ENCODE data around the gene ZCCHC7. TPM values are rescaled to one million over a fixed set of nuclear protein-coding genes. Genes with fewer than 3 reads are reported as not detected.

The ZCCHC7 gene
- total RNA-seq, 1 donor from 2014 or later = 26.9 TPM

DNA sequence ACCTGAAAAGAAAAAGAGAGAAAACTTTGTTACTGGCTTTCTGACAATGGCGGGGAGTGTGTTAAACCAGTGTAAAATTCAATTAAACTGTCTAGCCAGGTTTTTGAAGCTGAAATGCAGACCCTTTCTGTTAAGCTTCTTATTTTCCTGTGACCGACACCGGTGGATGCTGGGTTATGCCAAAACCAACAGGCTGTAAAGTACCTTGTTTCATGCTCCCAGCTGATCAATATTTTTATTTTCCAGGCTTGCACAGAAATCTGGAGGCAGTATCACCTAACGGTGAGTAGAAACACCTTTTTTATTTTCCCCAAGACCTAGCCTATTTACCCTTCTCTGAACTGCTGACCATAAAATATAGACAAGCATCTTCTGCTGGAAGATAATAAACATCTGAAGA is 207.2 kb downstream of the ZCCHC7 start:
- TF ChIP-seq, protein P1, sequence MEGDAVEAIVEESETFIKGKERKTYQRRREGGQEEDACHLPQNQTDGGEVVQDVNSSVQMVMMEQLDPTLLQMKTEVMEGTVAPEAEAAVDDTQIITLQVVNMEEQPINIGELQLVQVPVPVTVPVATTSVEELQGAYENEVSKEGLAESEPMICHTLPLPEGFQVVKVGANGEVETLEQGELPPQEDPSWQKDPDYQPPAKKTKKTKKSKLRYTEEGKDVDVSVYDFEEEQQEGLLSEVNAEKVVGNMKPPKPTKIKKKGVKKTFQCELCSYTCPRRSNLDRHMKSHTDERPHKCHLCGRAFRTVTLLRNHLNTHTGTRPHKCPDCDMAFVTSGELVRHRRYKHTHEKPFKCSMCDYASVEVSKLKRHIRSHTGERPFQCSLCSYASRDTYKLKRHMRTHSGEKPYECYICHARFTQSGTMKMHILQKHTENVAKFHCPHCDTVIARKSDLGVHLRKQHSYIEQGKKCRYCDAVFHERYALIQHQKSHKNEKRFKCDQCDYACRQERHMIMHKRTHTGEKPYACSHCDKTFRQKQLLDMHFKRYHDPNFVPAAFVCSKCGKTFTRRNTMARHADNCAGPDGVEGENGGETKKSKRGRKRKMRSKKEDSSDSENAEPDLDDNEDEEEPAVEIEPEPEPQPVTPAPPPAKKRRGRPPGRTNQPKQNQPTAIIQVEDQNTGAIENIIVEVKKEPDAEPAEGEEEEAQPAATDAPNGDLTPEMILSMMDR (IDR thresholded peaks at IDR 0.05; ENCODE audit: insufficient read depth, low read length, severe bottlenecking) = no peak
- H3K27me3 ChIP-seq (ENCODE audit: control insufficient read depth, insufficient read depth, low read length) = no peaks in the 10 kb centered on the region
- no peaks in the 10 kb centered on the region for H3K36me3 ChIP-seq (ENCODE audit: control insufficient read depth, insufficient read depth, low read length)
- no peak overlapping the region for H3K4me3 ChIP-seq (ENCODE audit: low read depth, low read length)
- FAIRE-seq (no peak), DNase-seq (ENCODE audit: low read depth) (no peak)

GRCh38 chr9:37328556-37329227 is 208.3 kb downstream of the ZCCHC7 start:
- Histone ChIP-seq H3K27me3 (ENCODE audit: control insufficient read depth, insufficient read depth, low read length) (no peaks in the 10 kb centered on the region), H3K36me3 (ENCODE audit: control insufficient read depth, insufficient read depth, low read length) (no peaks in the 10 kb centered on the region), H3K4me3 (ENCODE audit: low read depth, low read length) (no peak overlapping the region)
- no peak for DNase-seq (ENCODE audit: low read depth)
- no peak for FAIRE-seq
- TF ChIP-seq, protein P1 (IDR thresholded peaks at IDR 0.05; ENCODE audit: insufficient read depth, low read length, severe bottlenecking) = no peak

DNA sequence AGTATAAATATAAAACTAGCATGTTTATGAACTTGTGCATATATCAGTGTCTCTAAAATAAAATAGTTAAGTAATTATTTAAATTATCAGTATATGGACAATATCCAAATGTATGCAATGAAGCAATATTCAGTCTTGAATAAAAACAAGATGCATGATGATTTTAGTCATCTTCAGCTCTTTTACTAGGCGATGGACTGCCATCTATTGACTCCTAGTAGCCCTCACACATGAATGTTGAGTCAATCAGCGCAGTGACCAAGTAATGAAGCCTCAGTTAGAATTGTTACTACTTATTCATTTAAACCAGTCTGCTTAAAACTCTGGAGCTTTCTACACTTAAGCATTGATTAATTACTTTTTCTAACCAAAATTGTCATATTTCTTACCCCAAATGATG is 209.2 kb downstream of the ZCCHC7 start:
- FAIRE-seq (no peak), DNase-seq (ENCODE audit: low read depth) (peak; percentile 37)
- Histone ChIP-seq H3K27me3 (ENCODE audit: control insufficient read depth, insufficient read depth, low read length) (no peaks in the 10 kb centered on the region), H3K36me3 (ENCODE audit: control insufficient read depth, insufficient read depth, low read length) (no peaks in the 10 kb centered on the region), H3K4me3 (ENCODE audit: low read depth, low read length) (no peak overlapping the region)
- TF ChIP-seq, protein P1 (IDR thresholded peaks at IDR 0.05; ENCODE audit: insufficient read depth, low read length, severe bottlenecking) = peak; percentile 22

DNA sequence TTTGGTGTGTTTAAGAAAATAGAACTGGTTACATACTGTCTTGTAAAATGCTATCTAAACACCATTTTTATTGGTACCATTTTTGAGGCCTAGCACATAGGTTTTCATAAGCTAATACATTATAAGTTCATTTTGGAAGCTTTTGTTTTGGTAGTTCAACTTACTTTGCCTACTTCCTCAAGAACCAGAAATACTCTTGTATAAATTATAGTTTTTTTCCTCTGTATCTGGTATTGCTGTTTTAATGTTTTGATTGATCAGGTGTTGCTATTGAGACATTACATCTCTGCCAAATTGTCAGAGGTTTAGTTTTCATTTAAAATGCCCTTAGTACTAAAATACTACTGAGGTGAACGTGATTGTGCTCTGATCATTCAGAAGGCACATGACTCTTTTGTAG is 211.5 kb downstream of the ZCCHC7 start:
- Histone ChIP-seq H3K27me3 (ENCODE audit: control insufficient read depth, insufficient read depth, low read length) (no peaks in the 10 kb centered on the region), H3K4me3 (ENCODE audit: low read depth, low read length) (no peak overlapping the region), H3K36me3 (ENCODE audit: control insufficient read depth, insufficient read depth, low read length) (no peaks in the 10 kb centered on the region)
- FAIRE-seq = no peak
- TF ChIP-seq, protein P1 (IDR thresholded peaks at IDR 0.05; ENCODE audit: insufficient read depth, low read length, severe bottlenecking) = no peak
- no peak for DNase-seq (ENCODE audit: low read depth)

DNA sequence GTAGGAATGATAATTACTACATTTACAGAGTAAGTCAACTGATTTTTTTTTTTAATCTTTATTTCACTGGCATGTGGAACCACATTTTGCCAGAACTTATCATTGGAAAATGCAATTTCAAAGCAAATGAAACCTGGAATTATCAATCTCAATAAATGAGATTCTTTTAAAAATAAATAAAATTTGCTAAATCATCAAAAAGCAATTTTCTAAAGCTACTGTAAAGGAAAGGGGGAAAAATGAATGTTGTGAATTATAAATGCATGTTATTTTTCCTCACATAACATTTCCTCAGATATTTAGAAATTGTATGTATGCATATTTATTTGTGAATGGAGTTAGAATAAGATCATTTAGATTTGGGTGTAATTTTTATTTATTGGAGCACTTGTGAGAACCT is 212.2 kb downstream of the ZCCHC7 start:
- Histone ChIP-seq H3K4me3 (ENCODE audit: low read depth, low read length) (no peak overlapping the region), H3K27me3 (ENCODE audit: control insufficient read depth, insufficient read depth, low read length) (no peaks in the 10 kb centered on the region), H3K36me3 (ENCODE audit: control insufficient read depth, insufficient read depth, low read length) (no peaks in the 10 kb centered on the region)
- no peak for DNase-seq (ENCODE audit: low read depth)
- TF ChIP-seq, protein P1 (IDR thresholded peaks at IDR 0.05; ENCODE audit: insufficient read depth, low read length, severe bottlenecking) = no peak
- FAIRE-seq = no peak

- TF ChIP-seq, protein P1 (IDR thresholded peaks at IDR 0.05; ENCODE audit: insufficient read depth, low read length, severe bottlenecking) = no peak
- Histone ChIP-seq H3K4me3 (ENCODE audit: low read depth, low read length) (no peak overlapping the region), H3K27me3 (ENCODE audit: control insufficient read depth, insufficient read depth, low read length) (no peaks in the 10 kb centered on the region), H3K36me3 (ENCODE audit: control insufficient read depth, insufficient read depth, low read length) (no peaks in the 10 kb centered on the region)
- DNase-seq (ENCODE audit: low read depth) (no peak), FAIRE-seq (no peak)
Measured at GRCh38 chr9:37333288-37333687, 212.9 kb downstream of the ZCCHC7 start.
